Kidney epithelial cell (primary cell): Measurements from ENCODE around the gene PROCA1. TPM values are rescaled to one million over a fixed set of nuclear protein-coding genes. Genes with fewer than 3 reads are reported as not detected.

Experiments used
- DNase-seq: peaks from one replicate; pipeline ENCODE4 v3.0.0-alpha.2; 2010; ENCODE audit warnings: low read depth
- H3K27me3 ChIP-seq: 2 replicates; pipeline ENCODE4 v1.6.0; 2011; ENCODE audit warnings: low read length; ENCODE audit not compliant: control insufficient read depth, insufficient read depth
- H3K36me3 ChIP-seq: 2 replicates; pipeline ENCODE4 v1.5.1; 2011; ENCODE audit warnings: low read length; ENCODE audit not compliant: control insufficient read depth, insufficient read depth
- H3K4me3 ChIP-seq: 2 replicates; pipeline ENCODE4 v1.5.1; 2011; ENCODE audit warnings: low read depth, mild to moderate bottlenecking, control low read depth, low read length
- total RNA-seq: library from RNA; depleted of rRNA; stranded (reverse); fragments of >200 nt; gene quantifications from 2 replicates; pipeline ENCODE4 v1.2.3, GENCODE V29; 2015
- TF ChIP-seq, protein P1 (sequence below): IDR thresholded peaks from 2 replicates; pipeline ENCODE4 v1.5.1; 2011; ENCODE audit warnings: mild to moderate bottlenecking, moderate library complexity, low read length, control low read depth, inconsistent platforms; ENCODE audit not compliant: insufficient read depth, poor library complexity, severe bottlenecking

Gene PROCA1
- total RNA-seq, 1 donor from 2014 or later, result 0.58 TPM

DNA sequence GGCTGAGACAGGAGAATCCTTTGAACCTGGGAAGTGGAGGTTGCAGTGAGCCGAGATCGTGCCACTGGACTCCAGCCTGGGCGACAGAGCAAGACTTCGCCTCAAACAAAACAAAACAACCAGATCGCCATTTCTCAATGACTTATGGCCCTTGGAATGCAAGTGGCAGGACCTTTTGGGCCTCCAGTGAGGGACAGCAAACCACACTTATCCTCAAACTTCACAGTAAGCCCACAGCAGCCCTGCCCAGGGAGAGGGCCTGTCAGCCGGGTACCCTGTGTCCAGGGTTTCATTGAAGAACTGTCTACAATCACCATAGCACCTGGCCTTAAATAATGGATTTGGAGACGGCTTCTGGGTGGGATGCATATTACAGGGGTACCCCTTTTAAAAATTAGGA is 43.8 kb upstream of the PROCA1 start:
- DNase-seq, result no peak
- TF ChIP-seq, protein P1, sequence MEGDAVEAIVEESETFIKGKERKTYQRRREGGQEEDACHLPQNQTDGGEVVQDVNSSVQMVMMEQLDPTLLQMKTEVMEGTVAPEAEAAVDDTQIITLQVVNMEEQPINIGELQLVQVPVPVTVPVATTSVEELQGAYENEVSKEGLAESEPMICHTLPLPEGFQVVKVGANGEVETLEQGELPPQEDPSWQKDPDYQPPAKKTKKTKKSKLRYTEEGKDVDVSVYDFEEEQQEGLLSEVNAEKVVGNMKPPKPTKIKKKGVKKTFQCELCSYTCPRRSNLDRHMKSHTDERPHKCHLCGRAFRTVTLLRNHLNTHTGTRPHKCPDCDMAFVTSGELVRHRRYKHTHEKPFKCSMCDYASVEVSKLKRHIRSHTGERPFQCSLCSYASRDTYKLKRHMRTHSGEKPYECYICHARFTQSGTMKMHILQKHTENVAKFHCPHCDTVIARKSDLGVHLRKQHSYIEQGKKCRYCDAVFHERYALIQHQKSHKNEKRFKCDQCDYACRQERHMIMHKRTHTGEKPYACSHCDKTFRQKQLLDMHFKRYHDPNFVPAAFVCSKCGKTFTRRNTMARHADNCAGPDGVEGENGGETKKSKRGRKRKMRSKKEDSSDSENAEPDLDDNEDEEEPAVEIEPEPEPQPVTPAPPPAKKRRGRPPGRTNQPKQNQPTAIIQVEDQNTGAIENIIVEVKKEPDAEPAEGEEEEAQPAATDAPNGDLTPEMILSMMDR, result no peak
- H3K27me3 ChIP-seq, result no peaks in the 10 kb centered on the region
- H3K36me3 ChIP-seq, result peaks cover 2% of the 10 kb centered on the region
- H3K4me3 ChIP-seq, result no peak overlapping the region

DNA sequence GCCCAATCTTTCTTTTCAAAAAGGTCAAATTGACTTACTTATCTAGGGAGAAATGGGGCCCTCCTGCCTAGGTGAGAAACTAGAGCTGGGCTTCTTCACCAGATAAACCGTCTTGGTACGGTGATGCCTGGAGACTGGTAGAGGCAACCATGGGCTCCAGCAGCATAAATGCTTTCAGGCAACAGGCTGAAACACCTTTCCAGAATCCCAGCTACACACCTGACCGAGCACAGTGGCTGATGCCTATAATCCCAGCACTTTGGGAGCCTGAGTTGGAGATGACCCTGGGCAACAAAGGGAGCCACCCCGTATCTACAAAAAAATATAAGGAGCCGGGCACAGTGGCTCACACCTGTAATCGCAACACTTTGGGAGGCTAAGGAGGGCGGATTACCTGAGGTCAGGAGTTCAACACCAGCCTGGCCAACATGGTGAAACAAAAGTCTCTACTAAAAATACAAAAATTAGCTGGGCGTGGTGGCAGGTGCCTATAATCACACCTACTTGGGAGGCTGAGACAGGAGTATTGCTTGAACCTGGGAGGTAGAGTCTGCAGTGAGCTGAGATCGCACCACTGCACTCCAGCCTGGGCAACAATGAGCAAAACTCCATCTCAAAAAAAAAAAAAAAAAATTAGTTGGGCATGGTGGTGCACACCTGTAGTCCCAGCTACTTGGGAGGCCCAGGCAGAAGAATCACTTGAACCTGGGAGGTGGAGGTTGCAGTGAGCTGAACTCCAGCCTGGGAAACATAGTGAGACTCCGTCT is 40.1 kb upstream of the PROCA1 start:
- Histone ChIP-seq H3K27me3 (no peaks in the 10 kb centered on the region), H3K4me3 (no peak overlapping the region), H3K36me3 (peaks cover 7% of the 10 kb centered on the region)
- no peak for DNase-seq
- TF ChIP-seq, protein P1, result no peak

DNA sequence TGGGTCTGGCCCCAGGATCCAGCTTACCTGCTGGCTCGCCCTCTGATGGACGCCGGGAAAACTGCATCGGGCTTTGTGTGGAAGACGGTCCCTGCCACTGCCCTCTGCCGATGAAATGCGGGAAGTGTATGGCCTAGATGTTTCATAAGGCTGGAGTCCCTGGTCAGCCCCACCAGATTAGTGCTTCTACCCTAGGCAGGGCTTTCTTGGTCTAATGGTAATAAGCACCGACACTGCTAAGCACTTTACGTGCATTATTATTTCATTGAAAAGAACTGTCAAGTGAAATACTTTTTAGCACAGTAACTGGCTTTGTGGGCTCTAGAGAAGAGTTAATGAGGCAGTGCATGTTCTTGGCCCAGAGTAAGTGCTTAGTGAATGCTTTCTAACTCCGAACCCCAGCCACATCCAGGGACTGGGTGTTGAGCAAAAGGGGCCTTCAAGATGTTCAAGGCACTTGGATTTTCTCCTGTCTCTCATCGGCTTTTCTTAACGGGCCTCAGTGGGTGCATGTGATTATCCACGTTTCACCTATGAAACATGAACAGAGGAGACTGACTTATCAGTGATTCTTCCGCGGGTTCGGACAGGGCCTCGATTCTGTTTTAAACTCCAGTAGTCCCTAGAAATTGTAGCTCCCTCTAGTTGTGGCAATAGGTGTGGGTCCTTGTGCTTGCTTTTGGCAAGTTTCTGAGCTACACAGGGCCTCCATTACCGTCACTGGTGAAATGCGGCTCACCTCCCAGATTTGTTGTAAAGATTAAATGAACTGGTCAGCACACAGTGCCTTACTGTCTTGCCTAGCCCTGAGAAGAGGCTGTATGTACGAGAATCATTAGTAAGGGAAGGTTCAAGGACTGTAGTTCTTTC is 38.7 kb upstream of the PROCA1 start:
- no peaks in the 10 kb centered on the region for H3K27me3 ChIP-seq
- peaks cover 9% of the 10 kb centered on the region for H3K36me3 ChIP-seq
- no peak for DNase-seq
- TF ChIP-seq, protein P1, result peak; percentile 100
- H3K4me3 ChIP-seq, result no peak overlapping the region

DNA sequence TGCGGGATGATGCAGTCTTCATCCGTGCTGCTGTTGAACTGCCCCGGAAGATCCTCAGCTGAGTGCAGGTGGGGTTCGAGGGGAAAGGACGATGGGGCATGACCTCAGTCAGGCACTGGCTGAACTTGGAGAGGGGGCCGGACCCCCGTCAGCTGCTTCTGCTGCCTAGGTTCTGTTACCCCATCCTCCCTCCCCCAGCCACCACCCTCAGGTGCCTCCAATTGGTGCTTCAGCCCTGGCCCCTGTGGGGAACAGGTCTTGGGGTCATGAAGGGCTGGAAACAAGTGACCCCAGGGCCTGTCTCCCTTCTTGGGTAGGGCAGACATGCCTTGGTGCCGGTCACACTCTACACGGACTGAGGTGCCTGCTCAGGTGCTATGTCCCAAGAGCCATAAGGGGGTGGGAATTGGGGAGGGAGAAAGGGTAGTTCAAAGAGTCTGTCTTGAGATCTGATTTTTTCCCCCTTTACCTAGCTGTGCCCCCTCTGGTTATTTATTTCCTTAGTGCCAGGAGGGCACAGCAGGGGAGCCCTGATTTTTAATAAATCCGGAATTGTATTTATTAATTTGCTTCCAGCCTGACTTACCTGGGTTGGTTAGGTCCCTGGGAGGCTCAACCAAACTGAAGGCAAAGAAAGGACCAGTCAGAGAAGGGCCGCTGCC is 38.0 kb upstream of the PROCA1 start:
- TF ChIP-seq, protein P1, result no peak
- H3K36me3 ChIP-seq, result peaks cover 9% of the 10 kb centered on the region

DNA sequence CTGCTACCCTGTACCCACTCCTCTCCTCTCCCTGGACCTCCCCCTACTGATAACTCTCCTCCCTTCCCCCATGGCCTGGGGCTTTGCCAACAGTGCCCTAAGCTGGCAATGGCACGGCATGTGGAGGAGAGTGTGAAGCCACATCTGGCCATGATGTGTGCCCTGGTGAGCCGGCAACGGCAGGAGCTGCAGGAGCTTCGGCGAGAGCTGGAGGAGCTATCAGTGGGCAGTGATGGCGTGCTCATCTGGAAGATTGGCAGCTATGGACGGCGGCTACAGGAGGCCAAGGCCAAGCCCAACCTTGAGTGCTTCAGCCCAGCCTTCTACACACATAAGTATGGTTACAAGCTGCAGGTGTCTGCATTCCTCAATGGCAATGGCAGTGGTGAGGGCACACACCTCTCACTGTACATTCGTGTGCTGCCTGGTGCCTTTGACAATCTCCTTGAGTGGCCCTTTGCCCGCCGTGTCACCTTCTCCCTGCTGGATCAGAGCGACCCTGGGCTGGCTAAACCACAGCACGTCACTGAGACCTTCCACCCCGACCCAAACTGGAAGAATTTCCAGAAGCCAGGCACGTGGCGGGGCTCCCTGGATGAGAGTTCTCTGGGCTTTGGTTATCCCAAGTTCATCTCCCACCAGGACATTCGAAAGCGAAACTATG is 37.3 kb upstream of the PROCA1 start:
- DNase-seq, result no peak
- no peaks in the 10 kb centered on the region for H3K27me3 ChIP-seq
- TF ChIP-seq, protein P1, result no peak
- H3K4me3 ChIP-seq, result no peak overlapping the region
- peaks cover 9% of the 10 kb centered on the region for H3K36me3 ChIP-seq

More for the DNA sequence above, 38.0 kb upstream of the PROCA1 start:
- no peak overlapping the region for H3K4me3 ChIP-seq
- no peak for DNase-seq
- no peaks in the 10 kb centered on the region for H3K27me3 ChIP-seq
